H1 (cell line): ENCODE measurements around the gene PRG3. TPM values are rescaled to one million over a fixed set of nuclear protein-coding genes. Genes with fewer than 3 reads are reported as not detected.
"Not testable (repeated sequence)": the region's sequence is repeated elsewhere in the genome, so short reads cannot be mapped to it uniquely, and the experiment has no call there.

Source experiments
- CTCF ChIA-PET: fragments of 300-600 bp; sonication (Branson Sonifier 250); formaldehyde crosslinking; loops from one replicate; lab custom pipeline; 2021; ENCODE audit not compliant: partially characterized antibody; lab: Charles Lee
- POLR2A ChIA-PET: fragments of 300-600 bp; sonication (Branson Sonifier 250); formaldehyde crosslinking; loops from one replicate; lab custom pipeline; 2021; ENCODE audit warnings: inconsistent platforms; ENCODE audit not compliant: partially characterized antibody; lab: Charles Lee
- DNase-seq, 2 experiments: peaks; one replicate each; pipeline versions ENCODE4 v3.0.0 to v3.0.0-alpha.2; 2010 to 2022; ENCODE audit warnings: low spot score in 2 of 2, low read depth in 1 of 2, mixed read lengths in 1 of 2
- FAIRE-seq: peaks from 2 replicates; lab custom pipeline; 2011; peaks lifted over from hg19 to GRCh38; lab: Jason Lieb, UNC
- H2AFZ ChIP-seq: 2 replicates; pipeline ENCODE4 v1.8.1; 2012; ENCODE audit warnings: low read length, inconsistent platforms
- H2AK5ac ChIP-seq: 2 replicates; pipeline ENCODE4 v1.6.1; 2013; ENCODE audit warnings: low read depth, low read length
- H2BK120ac ChIP-seq: replicated peaks from 2 replicates; pipeline ENCODE3; 2013; ENCODE audit warnings: low read depth, low read length, inconsistent platforms
- H2BK12ac ChIP-seq: 2 replicates; pipeline ENCODE4 v1.6.1; 2013; ENCODE audit warnings: low read depth, low read length
- H2BK15ac ChIP-seq: 2 replicates; pipeline ENCODE4 v1.6.1; 2013; ENCODE audit warnings: low read length
- H2BK20ac ChIP-seq: 2 replicates; pipeline ENCODE4 v1.6.1; 2013; ENCODE audit warnings: low read length
- H2BK5ac ChIP-seq: 2 replicates; pipeline ENCODE4 v1.6.1; 2013; ENCODE audit warnings: low read depth, low read length
- H3K14ac ChIP-seq: 2 replicates; pipeline ENCODE4 v1.6.1; 2013; ENCODE audit warnings: inconsistent platforms; ENCODE audit not compliant: insufficient read length
- H3K18ac ChIP-seq: 2 replicates; pipeline ENCODE4 v1.6.1; 2013; ENCODE audit warnings: low read length; ENCODE audit errors: extremely low read depth
- H3K23ac ChIP-seq: 2 replicates; pipeline ENCODE4 v1.6.1; 2013; ENCODE audit warnings: inconsistent platforms; ENCODE audit not compliant: insufficient read length
- H3K23me2 ChIP-seq: 2 replicates; pipeline ENCODE4 v1.6.1; 2013; ENCODE audit warnings: low read depth, low read length
- H3K27ac ChIP-seq: 2 replicates; pipeline ENCODE4 v1.6.1; 2011; ENCODE audit warnings: low read depth, low read length, inconsistent platforms
- H3K27me3 ChIP-seq, 4 experiments: replicated peaks in 1 of 4; 1 replicate in 1 of 4; 2 replicates in 3 of 4; pipeline versions ENCODE4 v1.6.1 to v1.8.1; 2011 to 2013; ENCODE audit warnings: low read length in 3 of 4, mild to moderate bottlenecking in 3 of 4, inconsistent platforms in 2 of 4, mixed read lengths in 2 of 4, moderate library complexity in 1 of 4; ENCODE audit not compliant: control insufficient read depth in 3 of 4, insufficient read depth in 3 of 4; ENCODE audit errors: extremely low read depth in 1 of 4
- H3K36me3 ChIP-seq, 4 experiments: 2 replicates each; pipeline versions ENCODE4 v1.6.1 to v1.8.1; 2011 to 2013; ENCODE audit warnings: mild to moderate bottlenecking in 4 of 4, low read length in 3 of 4, moderate library complexity in 2 of 4, control low read depth in 1 of 4, inconsistent platforms in 1 of 4; ENCODE audit not compliant: insufficient read depth in 4 of 4, control insufficient read depth in 2 of 4
- H3K4ac ChIP-seq: replicated peaks from 2 replicates; pipeline ENCODE3; 2013; ENCODE audit warnings: low read length, low read depth, mixed read lengths, inconsistent platforms; ENCODE audit not compliant: insufficient read length
- H3K4me1 ChIP-seq, 4 experiments: replicated peaks in 1 of 4; 1 replicate in 1 of 4; 2 replicates in 3 of 4; pipeline versions ENCODE4 v1.6.1 to v1.8.1; 2011 to 2013; ENCODE audit warnings: low read length in 3 of 4, inconsistent platforms in 2 of 4, mixed read lengths in 1 of 4; ENCODE audit not compliant: insufficient read depth in 4 of 4, control insufficient read depth in 3 of 4
- H3K4me2 ChIP-seq, 2 experiments: 2 replicates each; pipeline versions ENCODE4 v1.6.1 to v1.8.1; 2011 to 2013; ENCODE audit warnings: low read depth in 2 of 2, low read length in 2 of 2, control low read depth in 1 of 2, inconsistent platforms in 1 of 2, mild to moderate bottlenecking in 1 of 2; ENCODE audit not compliant: insufficient read depth in 1 of 2
- H3K4me3 ChIP-seq, 4 experiments: fragments of 200-600, 300-600 bp in 1 of 4; sonication (generic), shearing (Covaris generic), sonication (Bioruptor Twin) in 1 of 4; 2 replicates each; pipeline versions ENCODE4 v1.5.1 to v1.8.1; 2011 to 2016; ENCODE audit warnings: low read length in 4 of 4, low read depth in 3 of 4, control low read depth in 2 of 4, inconsistent platforms in 2 of 4, mild to moderate bottlenecking in 2 of 4, mixed read lengths in 1 of 4, moderate library complexity in 1 of 4; ENCODE audit not compliant: insufficient read depth in 2 of 4; ENCODE audit errors: extremely low read depth in 1 of 4
- H3K56ac ChIP-seq: replicated peaks from 2 replicates; pipeline ENCODE3; 2013; ENCODE audit warnings: low read depth, mild to moderate bottlenecking, mixed read lengths, low read length, inconsistent platforms; ENCODE audit not compliant: insufficient read length
- H3K79me1 ChIP-seq: 2 replicates; pipeline ENCODE4 v1.6.1; 2013; ENCODE audit warnings: low read depth, low read length, control low read depth
- H3K79me2 ChIP-seq, 2 experiments: 2 replicates each; pipeline versions ENCODE4 v1.6.1 to v1.8.1; 2012 to 2013; ENCODE audit warnings: low read length in 2 of 2, mild to moderate bottlenecking in 2 of 2, inconsistent platforms in 1 of 2; ENCODE audit not compliant: insufficient read depth in 2 of 2, control insufficient read depth in 1 of 2
- H3K9ac ChIP-seq, 4 experiments: replicated peaks in 1 of 4; 1 replicate in 1 of 4; 2 replicates in 3 of 4; pipeline versions ENCODE4 v1.6.1 to v1.8.1; 2011 to 2013; ENCODE audit warnings: low read depth in 3 of 4, low read length in 3 of 4, control low read depth in 2 of 4, mild to moderate bottlenecking in 2 of 4, moderate library complexity in 2 of 4, inconsistent platforms in 1 of 4; ENCODE audit errors: extremely low read depth in 1 of 4
- H3K9me3 ChIP-seq, 2 experiments: 2 replicates each; pipeline versions ENCODE4 v1.6.1 to v1.8.1; 2012 to 2013; ENCODE audit warnings: mild to moderate bottlenecking in 2 of 2, moderate library complexity in 2 of 2, control low read depth in 1 of 2, inconsistent platforms in 1 of 2, low read depth in 1 of 2, low read length in 1 of 2, mixed read lengths in 1 of 2; ENCODE audit not compliant: insufficient read depth in 2 of 2
- H4K20me1 ChIP-seq, 2 experiments: replicated peaks in 1 of 2; 2 replicates each; pipeline versions ENCODE3 to v1.8.1; 2011 to 2013; ENCODE audit warnings: inconsistent platforms in 2 of 2, low read length in 2 of 2, mild to moderate bottlenecking in 1 of 2; ENCODE audit not compliant: insufficient read depth in 2 of 2, control insufficient read depth in 1 of 2
- H4K5ac ChIP-seq: 2 replicates; pipeline ENCODE4 v1.6.1; 2013; ENCODE audit warnings: low read length, low read depth, mixed read lengths, inconsistent platforms; ENCODE audit not compliant: insufficient read length
- H4K8ac ChIP-seq: 2 replicates; pipeline ENCODE4 v1.8.0; 2013; ENCODE audit warnings: mild to moderate bottlenecking, moderate library complexity, low read length, inconsistent platforms; ENCODE audit not compliant: insufficient read depth; ENCODE audit errors: extremely low read depth
- H4K91ac ChIP-seq: replicated peaks from 2 replicates; pipeline ENCODE3; 2013; ENCODE audit warnings: low read length, mixed read lengths, inconsistent platforms; ENCODE audit not compliant: insufficient read length
- polyA plus RNA-seq, 7 experiments: library from polyadenylated mRNA; depleted of rRNA in 3 of 7; stranded (reverse) in 5 of 7; unstranded in 2 of 7; fragments of >200 nt in 5 of 7; fragments of 200-250 nt in 2 of 7; gene quantifications; 1 replicate in 5 of 7; 2 replicates in 1 of 7; 4 replicates in 1 of 7; pipeline versions ENCODE4 v1.2.1 to v1.2.3, GENCODE V29; 2011 to 2013; ENCODE audit warnings: missing spikeins in 2 of 7, mixed read lengths in 2 of 7
- total RNA-seq: library from RNA; stranded (reverse); fragmentation: NEBNext Ultra II Directional; extraction: Animal tissue kit (Norgen Biotek cat#: 25700); gene quantifications from 2 replicates; pipeline ENCODE4 v1.2.1, GENCODE V29; 2021

PRG3 gene
- total and polyA plus RNA-seq, 2 of the 8 experiments (the other 6 are each of a cell fraction or from before 2014, with no cell fraction given), result not detected

DNA sequence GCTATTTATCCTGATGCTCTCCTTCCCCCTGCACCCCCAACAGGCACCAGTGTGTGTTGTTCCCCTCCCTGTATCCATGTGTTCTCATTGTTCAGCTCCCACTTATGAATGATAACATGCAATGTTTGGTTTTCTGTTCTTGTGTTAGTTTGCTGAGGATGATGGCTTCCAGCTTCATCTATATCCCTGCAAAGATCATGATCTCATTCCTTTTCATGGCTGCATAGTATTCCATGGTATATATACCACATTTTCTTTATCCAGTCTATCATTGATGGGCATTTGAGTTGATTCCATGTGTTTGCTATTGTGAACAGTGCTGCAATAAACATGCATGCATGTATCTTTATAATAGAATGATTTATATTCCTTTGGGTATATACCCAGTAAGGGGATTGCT, 19.5 kb downstream of the PRG3 start:
- H3K27ac ChIP-seq, DNase-seq, H3K4me2 ChIP-seq, H2BK15ac ChIP-seq, H2BK5ac ChIP-seq, H3K9me3 ChIP-seq, H4K8ac ChIP-seq, H3K79me1 ChIP-seq, H3K36me3 ChIP-seq, H3K14ac ChIP-seq, H3K18ac ChIP-seq, H2BK20ac ChIP-seq, H3K23ac ChIP-seq, H4K5ac ChIP-seq, H4K20me1 ChIP-seq, H3K4me3 ChIP-seq, H2AK5ac ChIP-seq, H2AFZ ChIP-seq, H3K56ac ChIP-seq, H3K4ac ChIP-seq, H2BK120ac ChIP-seq, H3K9ac ChIP-seq, H2BK12ac ChIP-seq, H3K79me2 ChIP-seq, FAIRE-seq, H3K23me2 ChIP-seq, H3K27me3 ChIP-seq, H4K91ac ChIP-seq: not testable (repeated sequence)
- H3K4me1 ChIP-seq, result peaks cover 9 to 23% (median 11%) of the 10 kb centered on the region in 4 experiments
- ChIA-PET POLR2A (interaction anchor here (1.0 to 2.9 kb wide), 3 partner anchors 36 to 290 kb away, joined by 3 to 10 read pairs (median 5); partner anchors contain the start of gene TNKS1BP1), CTCF (interaction anchor here (1.0 to 4.9 kb wide), 7 partner anchors 10 to 166 kb away, joined by 3 to 24 read pairs (median 5); no protein-coding TSS in a partner anchor)
